Adrenal gland (tissue), 5 donors: ENCODE measurements around the gene CREBZF.

Experiments
- CTCF ChIP-seq, 6 experiments: fragments of 450-650 bp in 4 of 6; fragments of 200-600 bp in 2 of 6; sonication (generic) in 1 of 6; IDR thresholded peaks; 1 replicate in 5 of 6; 2 replicates in 1 of 6; pipeline versions ENCODE4 v1.5.1 to v1.8.0; 2016 to 2021; ENCODE audit warnings: antibody characterized with exemption in 6 of 6, mild to moderate bottlenecking in 2 of 6, moderate library complexity in 1 of 6
- POLR2A ChIP-seq, 2 donors: fragments of 450-650 bp; IDR thresholded peaks; one replicate each; pipeline ENCODE4 v1.6.1; 2017; ENCODE audit warnings: antibody characterized with exemption in 2 of 2, mild to moderate bottlenecking in 2 of 2, moderate library complexity in 1 of 2
- donor health status: DM: no; HTN: no; CAD: no.

GRCh38 chr11:85697747-85698146 is 32.8 kb upstream of the CREBZF start:
- TF ChIP-seq CTCF (IDR thresholded peaks at IDR 0.05) (no peak), POLR2A (IDR thresholded peaks at IDR 0.05) (no peak)
